GM12864 (cell line): ENCODE measurements around the gene GAN.

Source experiments
- DNase-seq: peaks from one replicate; pipeline ENCODE4 v3.0.0-alpha.2; 2011; ENCODE audit warnings: low read depth
- H3K4me3 ChIP-seq: 2 replicates; pipeline ENCODE4 v1.5.1; 2011; ENCODE audit warnings: mild to moderate bottlenecking, low read depth, low read length, control low read depth
- CTCF ChIP-seq: IDR thresholded peaks from 2 replicates; pipeline ENCODE4 v1.5.1; 2011; ENCODE audit warnings: low read depth, mild to moderate bottlenecking, moderate library complexity, low read length, control low read depth, inconsistent platforms; ENCODE audit errors: missing control alignments

GAN gene

GRCh38 chr16:81314603-81315270, at the start of gene GAN:
Gene GAN (plus strand): TSS chr16:81314962. CDS start chr16:81315114, 152 bp downstream.
- no peak for TF ChIP-seq CTCF
- peak; percentile 81 for DNase-seq
- peak within 1 kb of the TSS; percentile 86 for H3K4me3 ChIP-seq

GRCh38 chr16:81265052-81265451, 49.7 kb upstream of the GAN start:
- no peak overlapping the region for H3K4me3 ChIP-seq
- DNase-seq = no peak
- TF ChIP-seq CTCF = no peak

- no peak overlapping the region for H3K4me3 ChIP-seq
- no peak for TF ChIP-seq CTCF
- DNase-seq = no peak
Measured at GRCh38 chr16:81265658-81266451, 48.9 kb upstream of the GAN start.

- no peak for TF ChIP-seq CTCF
- DNase-seq = no peak
- H3K4me3 ChIP-seq = no peak overlapping the region
Measured at GRCh38 chr16:81266680-81267095, 48.1 kb upstream of the GAN start.

GRCh38 chr16:81268509-81268908, 46.3 kb upstream of the GAN start:
- TF ChIP-seq CTCF = no peak
- DNase-seq = no peak
- no peak overlapping the region for H3K4me3 ChIP-seq

- no peak overlapping the region for H3K4me3 ChIP-seq
- no peak for DNase-seq
- TF ChIP-seq CTCF = no peak
Measured at GRCh38 chr16:81273223-81273950, 41.4 kb upstream of the GAN start.
